HS-27A (cell line): ENCODE results near the gene HSD11B1.

Experiments
- DNase-seq: peaks from one replicate; pipeline ENCODE4 v3.0.0-alpha.2; 2012; ENCODE audit warnings: low read depth, missing footprints

HSD11B1 gene

DNA sequence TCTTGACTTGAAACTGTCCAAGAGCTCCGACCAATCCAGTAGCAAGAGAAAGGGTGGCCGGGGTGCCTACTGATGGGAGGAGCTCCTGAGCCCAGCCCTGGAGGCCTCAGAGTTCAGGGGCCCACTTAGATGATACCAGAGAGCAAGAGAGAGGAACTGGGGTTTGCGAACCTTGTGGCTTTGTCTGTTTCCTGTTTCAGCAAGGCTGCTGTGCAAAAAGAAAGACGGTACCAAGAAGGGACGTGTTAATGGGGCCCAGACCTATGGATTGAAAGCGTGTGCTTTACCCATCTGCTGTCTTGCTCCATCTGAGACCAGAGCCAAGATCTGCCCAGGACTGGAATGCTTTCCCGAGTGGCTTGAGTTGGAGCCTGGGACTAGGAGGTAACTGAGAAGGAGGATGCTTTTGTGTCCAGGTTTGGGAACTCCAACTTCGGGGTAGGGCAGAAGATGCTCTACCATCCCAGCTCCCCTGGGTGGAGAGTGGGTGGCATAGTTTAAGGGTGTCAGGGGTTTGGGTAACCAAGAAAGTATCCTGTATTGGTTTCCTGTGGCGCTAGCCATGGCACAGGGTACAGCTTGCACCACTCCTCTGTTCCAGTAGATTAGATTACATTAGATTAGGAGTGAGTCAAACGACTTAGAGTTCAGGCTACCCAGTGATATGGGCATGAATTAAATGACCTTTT, 51.4 kb downstream of the HSD11B1 start, which contains the start of gene TRAF3IP3:
TSS of gene TRAF3IP3 (plus strand) at position 128 of the 689 bp plus-strand sequence. CDS start 3,987 bp downstream, outside the sequence.
- no peak for DNase-seq

DNA sequence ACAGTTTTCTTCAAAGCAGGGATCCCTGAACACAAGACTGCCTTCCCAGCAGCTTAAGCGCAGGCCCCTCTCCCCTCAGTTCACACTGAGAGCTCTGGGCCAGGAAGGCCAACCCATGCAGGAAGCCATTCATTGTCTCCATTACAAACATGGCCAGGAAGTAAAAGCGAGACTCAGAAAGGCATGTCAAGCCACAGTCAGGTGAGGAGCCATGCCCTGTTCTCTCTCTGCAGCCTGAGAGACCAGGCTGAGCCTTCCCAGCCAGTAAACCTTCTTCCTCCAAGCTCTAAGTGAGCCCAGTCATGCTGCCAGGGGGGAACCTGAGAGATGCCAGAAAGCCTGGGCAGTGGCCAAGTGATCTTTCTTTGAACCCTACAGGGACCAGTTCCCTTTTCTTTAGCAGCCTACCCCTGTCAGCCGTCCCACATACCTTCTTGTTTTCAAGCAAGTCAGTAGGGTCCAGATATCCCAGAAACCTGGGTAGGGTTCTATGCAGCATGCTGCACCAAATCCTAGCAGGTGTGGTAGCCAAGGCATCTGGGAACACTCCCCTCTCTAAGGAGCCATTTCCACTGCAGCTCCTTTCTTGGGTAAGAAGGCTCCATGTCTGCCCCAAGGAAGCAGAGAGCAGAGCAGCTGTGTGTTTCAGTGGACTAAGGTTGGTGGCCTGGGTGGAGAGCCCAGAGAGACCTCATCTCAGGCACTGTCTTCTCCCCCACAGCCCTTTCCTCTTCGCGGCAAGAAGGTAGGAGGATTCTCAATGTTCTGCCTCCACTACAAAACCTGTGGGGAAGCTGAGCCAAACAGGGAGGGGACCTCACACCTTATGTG, 52.2 kb downstream of the HSD11B1 start:
- no peak for DNase-seq

DNA sequence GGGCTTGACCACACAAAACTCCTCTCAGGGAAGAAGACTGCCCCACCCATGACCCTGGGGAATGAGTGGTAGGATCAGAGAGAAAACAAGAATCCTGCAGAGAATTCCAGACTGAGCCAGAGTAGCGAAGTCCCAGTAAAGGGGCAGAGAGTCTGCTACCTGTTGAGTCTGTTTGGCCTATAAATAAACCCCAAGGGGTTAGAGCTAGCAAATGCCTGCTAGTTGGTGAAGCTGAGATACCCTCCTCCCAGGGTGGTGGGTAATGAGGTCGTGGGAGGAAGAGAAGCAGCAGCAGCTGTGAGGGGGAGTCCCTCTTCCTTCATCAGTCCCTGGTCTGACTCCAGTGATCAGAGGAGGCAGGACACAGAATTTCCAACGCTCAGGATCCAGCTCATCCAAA, 53.8 kb downstream of the HSD11B1 start:
- no peak for DNase-seq

DNA sequence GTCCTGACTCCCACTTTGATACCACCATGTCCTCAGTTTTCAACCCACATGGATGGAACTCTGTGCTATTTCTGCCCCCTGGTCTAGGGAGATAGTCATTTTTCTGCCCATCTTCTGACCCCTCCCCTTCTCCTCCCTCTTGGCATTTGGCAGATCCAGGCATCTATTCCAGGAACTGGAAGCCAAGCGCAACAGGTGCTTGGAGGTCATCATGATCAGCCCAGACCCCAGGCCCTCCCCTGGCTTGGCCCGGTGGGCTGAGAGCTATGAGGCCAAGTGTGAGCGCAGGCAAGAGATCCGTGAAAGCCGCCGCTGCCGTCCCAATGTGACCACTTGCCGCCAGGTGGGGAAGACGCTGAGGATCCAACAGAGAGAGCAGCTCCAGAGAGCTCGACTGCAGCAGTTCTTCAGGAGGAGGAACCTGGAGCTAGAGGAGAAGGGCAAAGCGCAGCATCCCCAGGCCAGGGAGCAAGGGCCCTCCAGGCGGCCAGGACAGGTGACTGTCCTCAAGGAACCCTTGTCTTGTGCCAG, 55.2 kb downstream of the HSD11B1 start:
- DNase-seq = no peak

DNA sequence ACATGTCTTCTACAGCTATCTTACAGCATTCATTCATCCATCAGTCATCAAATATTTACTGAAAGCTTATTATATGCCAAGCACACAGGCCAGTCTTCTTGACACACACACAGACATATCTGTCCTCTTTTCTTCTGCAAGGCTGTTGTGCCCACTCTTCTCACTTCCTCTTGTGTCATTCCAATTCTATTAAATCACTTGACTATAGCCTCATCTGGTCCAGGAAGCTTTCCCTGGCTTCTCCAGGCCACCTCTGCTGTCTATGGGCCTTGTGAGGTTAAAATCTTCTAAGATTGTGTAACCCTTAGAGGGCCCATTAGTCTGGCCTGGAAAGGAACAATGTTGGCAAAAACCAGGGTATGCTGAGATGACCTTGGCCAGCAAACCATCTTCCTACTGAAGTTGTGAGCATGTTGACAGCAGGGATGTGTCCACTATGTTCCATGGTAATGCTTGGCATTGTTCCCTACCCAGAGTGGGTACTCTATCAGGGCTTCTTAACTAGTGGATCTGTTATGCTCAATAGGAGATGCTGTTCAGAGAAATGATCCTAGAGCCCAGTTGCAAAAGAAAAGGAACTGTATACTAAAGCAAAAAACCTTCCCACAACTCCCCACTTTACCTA, 56.5 kb downstream of the HSD11B1 start:
- DNase-seq = no peak

- no peak for DNase-seq
Observed at GRCh38 chr1:209766051-209766450, 61.4 kb downstream of the HSD11B1 start.

DNA sequence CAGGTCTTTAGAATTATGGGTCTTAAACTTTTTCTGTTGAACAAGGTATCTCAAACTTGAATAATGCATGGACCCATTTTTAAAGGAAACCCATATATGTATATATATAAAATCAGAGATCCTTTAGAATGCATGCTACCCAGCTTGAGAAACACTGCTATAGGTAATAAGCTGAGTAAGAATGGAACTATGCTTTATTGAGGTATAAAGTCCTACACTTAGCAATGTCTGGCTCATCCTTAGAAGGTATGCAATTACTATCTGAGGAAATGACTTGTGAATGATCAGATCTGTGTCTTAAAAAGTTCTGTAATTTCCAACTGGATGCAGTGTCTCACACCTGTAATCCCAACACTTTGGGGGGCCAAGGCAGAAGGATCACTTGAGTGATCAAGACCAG, 62.5 kb downstream of the HSD11B1 start:
- DNase-seq = no peak

GRCh38 chr1:209767706-209768105, 63.1 kb downstream of the HSD11B1 start:
- no peak for DNase-seq

- DNase-seq = no peak
Observed at GRCh38 chr1:209768354-209768774, 63.7 kb downstream of the HSD11B1 start.

DNA sequence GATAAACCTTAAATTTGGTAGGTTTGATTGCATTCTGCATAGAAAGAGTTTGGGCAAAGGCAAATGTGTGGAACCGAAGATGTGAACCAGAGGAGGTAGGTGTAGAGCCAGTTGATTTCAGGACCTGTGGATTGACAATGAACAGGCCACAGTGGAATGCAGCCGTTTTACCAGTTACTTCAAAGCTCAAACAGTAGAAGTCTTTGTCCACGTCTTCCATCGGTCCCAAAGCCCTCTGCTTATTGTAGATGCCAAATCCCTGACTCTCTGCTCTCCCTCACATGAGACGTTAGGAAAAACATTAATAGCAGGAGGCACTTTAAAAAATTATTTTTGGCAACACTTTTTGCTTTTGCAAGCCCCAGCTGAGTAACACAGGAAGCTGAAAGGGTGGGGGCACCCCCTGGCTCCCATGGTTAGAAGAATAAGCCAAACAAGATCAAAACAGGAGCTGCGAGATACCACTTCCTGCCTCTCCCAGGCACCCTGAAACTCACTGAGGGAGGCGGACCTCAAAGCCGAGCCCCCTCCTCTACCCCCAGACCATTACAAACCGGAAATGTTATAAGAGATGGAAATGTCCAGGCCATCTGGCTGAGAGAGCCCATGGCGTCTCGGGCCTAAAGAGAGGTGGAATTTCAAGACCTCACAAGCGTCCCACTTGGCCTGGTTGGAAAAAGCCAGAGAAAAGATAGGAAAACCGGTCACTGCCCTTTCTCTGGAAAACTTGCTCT, 64.7 kb downstream of the HSD11B1 start:
- peak; percentile 61 for DNase-seq

GRCh38 chr1:209769971-209770370, 65.3 kb downstream of the HSD11B1 start:
- peak; percentile 11 for DNase-seq

GRCh38 chr1:209770636-209771415, 66.2 kb downstream of the HSD11B1 start:
- no peak for DNase-seq

DNA sequence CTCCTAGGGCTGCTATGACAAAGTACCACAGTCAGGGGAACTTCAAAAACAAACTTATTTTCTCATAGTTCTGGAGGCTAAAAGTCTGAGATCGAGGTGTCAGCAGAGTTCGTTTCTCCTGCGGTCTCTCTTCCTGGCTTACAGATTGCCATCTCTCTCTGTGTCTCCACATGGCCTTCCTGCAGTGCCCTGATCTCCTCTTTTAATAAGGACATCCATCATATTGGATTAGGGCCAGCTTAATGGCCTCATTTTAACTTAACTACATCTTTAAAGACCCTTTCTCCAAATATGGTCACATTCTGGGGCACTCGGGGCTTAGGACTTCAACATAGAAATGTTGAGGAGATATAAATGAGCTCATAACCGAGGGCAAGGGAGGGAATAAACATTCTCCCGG, 67.5 kb downstream of the HSD11B1 start:
- no peak for DNase-seq

DNA sequence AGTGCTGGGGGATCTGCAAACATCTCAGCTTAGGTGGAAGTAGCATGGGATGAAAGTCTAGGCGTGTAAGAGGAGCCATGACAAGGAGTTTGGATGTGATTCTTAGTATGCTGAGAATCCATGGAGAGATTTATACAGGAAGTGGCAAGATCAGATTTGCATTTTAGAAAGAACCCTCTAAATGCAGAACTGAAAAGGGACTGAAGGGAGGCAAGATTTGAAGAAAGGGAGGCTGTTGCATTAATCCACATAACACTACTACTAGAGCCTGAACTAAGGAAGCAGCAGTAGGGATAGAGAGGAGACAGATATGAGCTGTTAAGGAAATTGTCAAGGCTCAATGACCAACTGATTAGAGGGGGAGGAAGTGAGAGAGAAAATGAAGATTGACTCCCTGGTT, 69.9 kb downstream of the HSD11B1 start:
- no peak for DNase-seq

- DNase-seq = no peak
Observed at GRCh38 chr1:209775678-209776077, 71.0 kb downstream of the HSD11B1 start.

- no peak for DNase-seq
Observed at GRCh38 chr1:209777587-209777986, 72.9 kb downstream of the HSD11B1 start.

- no peak for DNase-seq
Observed at GRCh38 chr1:209778102-209778501, 73.5 kb downstream of the HSD11B1 start.

DNA sequence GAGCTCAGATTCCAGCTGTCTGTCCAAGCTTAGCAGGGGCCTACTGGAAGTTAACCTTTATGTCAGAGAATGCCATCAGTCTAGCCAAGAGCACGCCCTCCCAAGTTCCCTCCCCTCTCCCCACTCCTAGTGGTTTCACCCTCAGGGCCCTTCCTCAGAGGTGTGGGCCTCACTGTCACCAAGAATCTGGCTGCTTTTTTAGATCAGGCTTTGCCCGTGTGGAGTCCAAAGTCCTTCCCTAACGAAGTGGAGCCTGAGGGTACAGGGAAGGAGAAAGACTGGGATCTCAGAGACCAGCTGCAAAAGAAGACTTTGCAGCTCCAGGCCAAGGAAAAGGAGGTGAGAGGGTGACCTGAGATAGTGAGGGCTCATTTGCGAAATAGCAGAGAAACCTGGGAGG, 75.6 kb downstream of the HSD11B1 start:
- DNase-seq = no peak

GRCh38 chr1:209783386-209783785, 78.7 kb downstream of the HSD11B1 start:
- no peak for DNase-seq
